MCF 10A (cell line): ENCODE data around the gene USP11. TPM values are rescaled to one million over a fixed set of nuclear protein-coding genes. Genes with fewer than 3 reads are reported as not detected.

Source experiments
- BruUV-seq: library from RNA; stranded (reverse); fragments of 400-500 nt; replicated peaks from 2 replicates; lab custom pipeline; 2021; lab: Mats Ljungman, UMichigan
- CTCF ChIA-PET: fragments of 300-600 bp; sonication (Branson Sonifier 250); formaldehyde crosslinking; extraction: SDS; loops from one replicate; lab custom pipeline; 2021; ENCODE audit warnings: antibody characterized with exemption, inconsistent platforms; lab: Yijun Ruan, JAX
- POLR2A ChIA-PET: fragments of 300-600, 350-650 bp; sonication (Branson Sonifier 250); formaldehyde crosslinking; extraction: SDS; loops from one replicate; lab custom pipeline; 2020; ENCODE audit warnings: antibody characterized with exemption, inconsistent platforms; lab: Yijun Ruan, JAX
- DNase-seq: peaks from one replicate; pipeline ENCODE4 v3.0.0-alpha.2; 2018; ENCODE audit not compliant: unreplicated experiment
- H3K27ac Mint-ChIP-seq: one replicate; pipeline ENCODE4 v1.8.0; 2022; ENCODE audit warnings: mild to moderate bottlenecking, low read depth, mixed read lengths; ENCODE audit not compliant: unreplicated experiment
- H3K27me3 Mint-ChIP-seq: one replicate; pipeline ENCODE4 v1.8.0; 2022; ENCODE audit warnings: mixed read lengths; ENCODE audit not compliant: insufficient read depth, unreplicated experiment
- H3K36me3 Mint-ChIP-seq: one replicate; pipeline ENCODE4 v1.8.0; 2022; ENCODE audit warnings: mild to moderate bottlenecking, moderate library complexity, mixed read lengths; ENCODE audit not compliant: insufficient read depth, unreplicated experiment
- H3K4me1 Mint-ChIP-seq: one replicate; pipeline ENCODE4 v1.8.0; 2022; ENCODE audit warnings: mixed read lengths; ENCODE audit not compliant: insufficient read depth, unreplicated experiment
- H3K4me3 Mint-ChIP-seq: one replicate; pipeline ENCODE4 v1.8.0; 2022; ENCODE audit warnings: mild to moderate bottlenecking, moderate library complexity, mixed read lengths; ENCODE audit not compliant: unreplicated experiment
- H3K9me3 Mint-ChIP-seq: one replicate; pipeline ENCODE4 v1.8.0; 2022; ENCODE audit warnings: mixed read lengths; ENCODE audit not compliant: unreplicated experiment
- CTCF ChIP-seq: fragments of 200-600 bp; IDR thresholded peaks from one replicate; pipeline ENCODE4 v1.8.0; 2022; ENCODE audit warnings: antibody characterized with exemption, mild to moderate bottlenecking; ENCODE audit not compliant: unreplicated experiment
- intact Hi-C: fragments of 100-400 bp; cut with micrococcal nuclease; formaldehyde crosslinking; loops from 2 replicates; pipeline ENCODE4 v1.14.1; 2022
- total RNA-seq: library from RNA; stranded (reverse); gene quantifications from 2 replicates; pipeline ENCODE4 v1.2.3, GENCODE V29; 2022

Gene USP11
- total RNA-seq, 1 experiment from 2014 or later, result 20.3 TPM

- no peak overlapping the region for H3K27ac Mint-ChIP-seq
Measured at GRCh38 chrX:47226071-47226470, 6.7 kb upstream of the USP11 start.

GRCh38 chrX:47226531-47227333 lies 6.1 kb upstream of the USP11 start:
- H3K36me3 Mint-ChIP-seq, result peaks cover 53% of the 10 kb centered on the region
- POLR2A ChIA-PET, result interaction anchor here (1.1 kb wide), 1 partner anchor 9 kb away, joined by 5 read pairs; no protein-coding TSS in a partner anchor
- TSS peak; percentile 26 for BruUV-seq
- no peak overlapping the region for H3K4me3 Mint-ChIP-seq
- intact Hi-C loops, result no loop called here
- TF ChIP-seq CTCF, result no peak
- CTCF ChIA-PET, result no interaction called here
- no peaks in the 10 kb centered on the region for H3K9me3 Mint-ChIP-seq
- H3K27ac Mint-ChIP-seq, result no peak overlapping the region
- peaks cover 22% of the 10 kb centered on the region for H3K27me3 Mint-ChIP-seq
- DNase-seq, result no peak
- H3K4me1 Mint-ChIP-seq, result no peaks in the 10 kb centered on the region

More at GRCh38 chrX:47226071-47226470, 6.7 kb upstream of the USP11 start:
- H3K36me3 Mint-ChIP-seq, result peaks cover 47% of the 10 kb centered on the region
- H3K9me3 Mint-ChIP-seq, result no peaks in the 10 kb centered on the region
- no peaks in the 10 kb centered on the region for H3K4me1 Mint-ChIP-seq
- no peak for TF ChIP-seq CTCF
- no peak overlapping the region for H3K4me3 Mint-ChIP-seq
- H3K27me3 Mint-ChIP-seq, result peaks cover 16% of the 10 kb centered on the region
- intact Hi-C loops, result no loop called here
- CTCF ChIA-PET, result no interaction called here
- POLR2A ChIA-PET, result interaction anchor here (1.1 kb wide), 1 partner anchor 8 kb away, joined by 5 read pairs; no protein-coding TSS in a partner anchor
- BruUV-seq, result no TSS peak
- no peak for DNase-seq

- no peak for TF ChIP-seq CTCF
- ChIA-PET POLR2A (interaction anchor here (1.1 kb wide), 1 partner anchor 10 kb away, joined by 5 read pairs; no protein-coding TSS in a partner anchor), CTCF (no interaction called here)
- intact Hi-C loops, result no loop called here
- Mint-ChIP-seq H3K36me3 (peaks cover 48% of the 10 kb centered on the region), H3K9me3 (no peaks in the 10 kb centered on the region), H3K27ac (no peak overlapping the region), H3K4me1 (no peaks in the 10 kb centered on the region), H3K27me3 (peaks cover 25% of the 10 kb centered on the region), H3K4me3 (no peak overlapping the region)
- BruUV-seq, result no TSS peak
- no peak for DNase-seq
Measured at GRCh38 chrX:47227334-47227583, 5.5 kb upstream of the USP11 start.

DNA sequence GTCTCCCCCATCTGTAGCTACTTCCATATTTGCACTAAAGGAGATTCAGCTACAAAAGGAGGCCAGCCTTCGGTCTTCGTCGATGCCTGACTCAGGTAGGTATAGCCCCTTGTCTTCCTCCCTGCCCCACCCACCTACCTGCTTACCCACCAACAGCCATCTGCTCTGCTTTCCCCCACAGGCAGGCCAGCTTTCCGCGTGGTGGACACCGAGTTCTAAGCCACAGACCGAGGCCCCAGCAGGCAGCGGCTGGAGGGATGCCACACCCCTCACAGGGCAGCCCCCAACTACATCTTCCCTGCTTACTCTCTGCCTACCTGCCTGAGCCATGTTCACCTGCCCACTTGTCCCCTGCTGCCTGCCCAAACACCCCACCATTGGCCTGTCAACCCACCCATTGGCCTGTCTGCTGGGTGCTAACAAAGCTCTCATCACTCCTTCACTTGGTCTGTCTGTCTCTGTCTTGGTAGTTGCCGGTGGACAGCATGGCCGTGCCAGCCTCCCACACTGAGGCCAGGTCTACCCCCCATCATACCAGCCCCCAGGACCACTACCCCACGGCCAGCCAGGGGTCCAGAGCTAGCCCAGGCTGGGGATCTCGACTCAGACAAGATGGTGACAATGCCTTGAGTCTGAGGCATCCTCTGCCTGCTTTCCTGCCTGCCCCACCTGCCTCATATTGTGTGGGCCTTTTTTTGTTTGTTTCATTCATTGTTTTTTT lies 4.1 kb upstream of the USP11 start:
- BruUV-seq, result no TSS peak
- Mint-ChIP-seq H3K4me3 (no peak overlapping the region), H3K4me1 (no peaks in the 10 kb centered on the region), H3K27me3 (peaks cover 25% of the 10 kb centered on the region), H3K36me3 (peaks cover 53% of the 10 kb centered on the region), H3K27ac (no peak overlapping the region), H3K9me3 (no peaks in the 10 kb centered on the region)
- TF ChIP-seq CTCF, result no peak
- no peak for DNase-seq
- POLR2A ChIA-PET, result interaction anchor here (1.4 kb wide), 1 partner anchor 10 kb away, joined by 5 read pairs; the partner anchor contains the start of gene CDK16
- intact Hi-C loops, result no loop called here
- CTCF ChIA-PET, result no interaction called here
